KOPT-K1 (cell line): Measurements from ENCODE around the gene LTBP1.

ENCODE experiments used
- H3K27ac ChIP-seq: fragments of 200-600 bp; sonication (generic); 2 replicates; pipeline ENCODE4 v1.5.1; 2016; ENCODE audit warnings: antibody characterized with exemption, mild to moderate bottlenecking, low read depth, low read length; ENCODE audit not compliant: poor library complexity, severe bottlenecking
- H3K36me3 ChIP-seq: fragments of 200-600 bp; sonication (generic); 2 replicates; pipeline ENCODE4 v1.5.1; 2017; ENCODE audit warnings: antibody characterized with exemption, mild to moderate bottlenecking, low read length, moderate library complexity; ENCODE audit not compliant: insufficient read depth
- H3K9me3 ChIP-seq: fragments of 200-600 bp; sonication (generic); 2 replicates; pipeline ENCODE4 v1.5.1; 2017; ENCODE audit warnings: antibody characterized with exemption, low read length, mild to moderate bottlenecking; ENCODE audit not compliant: insufficient read depth, poor library complexity, severe bottlenecking

The LTBP1 gene

GRCh38 chr2:33073018-33073417 lies 126.3 kb downstream of the LTBP1 start:
- Histone ChIP-seq H3K9me3 (no peaks in the 10 kb centered on the region), H3K36me3 (no peaks in the 10 kb centered on the region), H3K27ac (no peak overlapping the region)

- H3K27ac ChIP-seq = no peak overlapping the region
- no peaks in the 10 kb centered on the region for H3K36me3 ChIP-seq
- no peaks in the 10 kb centered on the region for H3K9me3 ChIP-seq
Observed at GRCh38 chr2:33074197-33074596, 127.4 kb downstream of the LTBP1 start.

- Histone ChIP-seq H3K27ac (no peak overlapping the region), H3K36me3 (no peaks in the 10 kb centered on the region), H3K9me3 (no peaks in the 10 kb centered on the region)
Observed at GRCh38 chr2:33077311-33077710, 130.6 kb downstream of the LTBP1 start.

- Histone ChIP-seq H3K9me3 (no peaks in the 10 kb centered on the region), H3K36me3 (no peaks in the 10 kb centered on the region), H3K27ac (no peak overlapping the region)
Observed at GRCh38 chr2:33077844-33078243, 131.1 kb downstream of the LTBP1 start.

GRCh38 chr2:33081691-33082090 lies 134.9 kb downstream of the LTBP1 start:
- Histone ChIP-seq H3K27ac (no peak overlapping the region), H3K36me3 (no peaks in the 10 kb centered on the region), H3K9me3 (no peaks in the 10 kb centered on the region)

- no peak overlapping the region for H3K27ac ChIP-seq
- no peaks in the 10 kb centered on the region for H3K36me3 ChIP-seq
- no peaks in the 10 kb centered on the region for H3K9me3 ChIP-seq
Observed at GRCh38 chr2:33083699-33084387, 137.1 kb downstream of the LTBP1 start.

GRCh38 chr2:33084433-33084832 lies 137.7 kb downstream of the LTBP1 start:
- H3K36me3 ChIP-seq = no peaks in the 10 kb centered on the region
- H3K27ac ChIP-seq = no peak overlapping the region
- H3K9me3 ChIP-seq = no peaks in the 10 kb centered on the region

GRCh38 chr2:33085646-33086045 lies 138.9 kb downstream of the LTBP1 start:
- Histone ChIP-seq H3K9me3 (no peaks in the 10 kb centered on the region), H3K27ac (no peak overlapping the region), H3K36me3 (no peaks in the 10 kb centered on the region)

GRCh38 chr2:33086400-33087015 lies 139.8 kb downstream of the LTBP1 start:
- Histone ChIP-seq H3K36me3 (no peaks in the 10 kb centered on the region), H3K27ac (no peak overlapping the region), H3K9me3 (no peaks in the 10 kb centered on the region)

- H3K9me3 ChIP-seq = no peaks in the 10 kb centered on the region
- no peaks in the 10 kb centered on the region for H3K36me3 ChIP-seq
- no peak overlapping the region for H3K27ac ChIP-seq
Observed at GRCh38 chr2:33090553-33091134, 143.9 kb downstream of the LTBP1 start.

- Histone ChIP-seq H3K36me3 (no peaks in the 10 kb centered on the region), H3K9me3 (no peaks in the 10 kb centered on the region), H3K27ac (no peak overlapping the region)
Observed at GRCh38 chr2:33091541-33092123, 144.9 kb downstream of the LTBP1 start.

- Histone ChIP-seq H3K27ac (no peak overlapping the region), H3K9me3 (no peaks in the 10 kb centered on the region), H3K36me3 (no peaks in the 10 kb centered on the region)
Observed at GRCh38 chr2:33093283-33093993, 146.7 kb downstream of the LTBP1 start.

- no peak overlapping the region for H3K27ac ChIP-seq
- no peaks in the 10 kb centered on the region for H3K36me3 ChIP-seq
- no peaks in the 10 kb centered on the region for H3K9me3 ChIP-seq
Observed at GRCh38 chr2:33094303-33094702, 147.6 kb downstream of the LTBP1 start.

GRCh38 chr2:33099989-33100388 lies 153.2 kb downstream of the LTBP1 start:
- no peaks in the 10 kb centered on the region for H3K9me3 ChIP-seq
- H3K36me3 ChIP-seq = no peaks in the 10 kb centered on the region
- no peak overlapping the region for H3K27ac ChIP-seq

- no peaks in the 10 kb centered on the region for H3K9me3 ChIP-seq
- no peaks in the 10 kb centered on the region for H3K36me3 ChIP-seq
- H3K27ac ChIP-seq = no peak overlapping the region
Observed at GRCh38 chr2:33100921-33101320, 154.2 kb downstream of the LTBP1 start.
